A673 (cell line): ENCODE data around the gene ZNF408. TPM values are rescaled to one million over a fixed set of nuclear protein-coding genes. Genes with fewer than 3 reads are reported as not detected.

Experiments used
- BruUV-seq: library from RNA; stranded (reverse); fragments of 400-500 nt; replicated peaks from 2 replicates; lab custom pipeline; 2021; lab: Mats Ljungman, UMichigan
- CTCF ChIA-PET: fragments of 300-600 bp; sonication (Branson Sonifier 250); formaldehyde crosslinking; loops from one replicate; lab custom pipeline; 2022; ENCODE audit warnings: antibody characterized with exemption; lab: Charles Lee
- POLR2A ChIA-PET: fragments of 300-600 bp; sonication (Branson Sonifier 250); formaldehyde crosslinking; loops from one replicate; lab custom pipeline; 2022; ENCODE audit warnings: antibody characterized with exemption; ENCODE audit not compliant: low non-redundant PET; lab: Charles Lee
- DNase-seq: peaks from one replicate; pipeline ENCODE4 v3.0.0-alpha.2; 2015; ENCODE audit warnings: low spot score
- H3K27ac ChIP-seq: fragments of 200-600 bp; sonication (generic); 2 replicates; pipeline ENCODE4 v1.5.1; 2016; ENCODE audit warnings: mixed run types, low read depth, mild to moderate bottlenecking, mixed read lengths, antibody characterized with exemption, low read length; ENCODE audit not compliant: poor library complexity, severe bottlenecking
- H3K27me3 ChIP-seq: fragments of 200-600 bp; sonication (generic); replicated peaks from 2 replicates; pipeline ENCODE4 v1.6.1; 2017; ENCODE audit warnings: mixed run types, low read depth, mild to moderate bottlenecking, mixed read lengths, antibody characterized with exemption, low read length; ENCODE audit not compliant: insufficient read depth, poor library complexity
- H3K36me3 ChIP-seq: fragments of 200-600 bp; sonication (generic); 2 replicates; pipeline ENCODE4 v1.6.1; 2016; ENCODE audit warnings: mixed run types, mild to moderate bottlenecking, mixed read lengths, antibody characterized with exemption, low read length; ENCODE audit not compliant: insufficient read depth, poor library complexity, severe bottlenecking
- H3K4me1 ChIP-seq: fragments of 200-600 bp; sonication (generic); 2 replicates; pipeline ENCODE4 v1.6.1; 2017; ENCODE audit warnings: mixed run types, mild to moderate bottlenecking, mixed read lengths, antibody characterized with exemption, low read length; ENCODE audit not compliant: insufficient read depth, poor library complexity, severe bottlenecking
- H3K4me3 ChIP-seq: fragments of 200-600 bp; sonication (generic); 2 replicates; pipeline ENCODE4 v1.5.1; 2016; ENCODE audit warnings: low read depth, mixed run types, mild to moderate bottlenecking, mixed read lengths, low read length; ENCODE audit not compliant: poor library complexity, severe bottlenecking
- H3K9me3 ChIP-seq: fragments of 200-600 bp; sonication (generic); 2 replicates; pipeline ENCODE4 v1.6.1; 2016; ENCODE audit warnings: mixed run types, low read depth, mild to moderate bottlenecking, mixed read lengths, antibody characterized with exemption, low read length; ENCODE audit not compliant: poor library complexity, severe bottlenecking
- EZH2 ChIP-seq: fragments of 200-600 bp; sonication (generic); IDR thresholded peaks from 2 replicates; pipeline ENCODE4 v1.6.1; 2017; ENCODE audit warnings: borderline replicate concordance, low read depth, mild to moderate bottlenecking, mixed read lengths, antibody characterized with exemption, low read length; ENCODE audit not compliant: poor library complexity, severe bottlenecking
- intact Hi-C: fragments of 100-400 bp; cut with micrococcal nuclease; formaldehyde crosslinking; loops from one replicate; pipeline ENCODE4 v1.10.0; 2022; ENCODE audit not compliant: unreplicated experiment
- total RNA-seq: library from RNA; stranded (reverse); gene quantifications from 2 replicates; pipeline ENCODE4 v1.2.3, GENCODE V29; 2021
- TF ChIP-seq, protein P1 (sequence below): fragments of 300-800, 200-600 bp; sonication (generic); conservative IDR thresholded peaks from 2 replicates; pipeline ENCODE4 v1.5.1; 2017; ENCODE audit warnings: low read depth, mild to moderate bottlenecking, antibody characterized with exemption, low read length, moderate library complexity, mixed read lengths

The ZNF408 gene
- total RNA-seq, 1 experiment from 2014 or later = 40.1 TPM

DNA sequence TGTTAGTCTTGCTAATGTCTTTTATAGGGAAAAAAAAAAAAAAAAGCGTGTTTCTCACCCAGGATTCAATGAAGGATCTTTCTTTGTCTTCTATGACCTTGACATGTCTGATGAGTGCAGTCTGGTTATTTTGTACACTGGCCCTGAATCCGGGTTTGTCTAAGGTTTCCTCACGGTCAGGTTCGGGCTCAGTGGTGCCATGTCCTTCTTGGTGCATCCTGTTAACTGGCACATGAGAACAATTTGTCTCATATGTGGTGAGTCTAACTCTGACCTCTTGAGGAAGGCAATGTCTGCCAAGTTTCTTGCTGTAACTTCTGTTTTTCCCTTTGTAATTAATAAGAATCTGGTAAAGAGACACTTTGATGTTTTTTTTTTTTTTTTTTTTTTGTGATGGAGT, 30.7 kb downstream of the ZNF408 start:
- TF ChIP-seq EZH2 = no peak
- TF ChIP-seq, protein P1, sequence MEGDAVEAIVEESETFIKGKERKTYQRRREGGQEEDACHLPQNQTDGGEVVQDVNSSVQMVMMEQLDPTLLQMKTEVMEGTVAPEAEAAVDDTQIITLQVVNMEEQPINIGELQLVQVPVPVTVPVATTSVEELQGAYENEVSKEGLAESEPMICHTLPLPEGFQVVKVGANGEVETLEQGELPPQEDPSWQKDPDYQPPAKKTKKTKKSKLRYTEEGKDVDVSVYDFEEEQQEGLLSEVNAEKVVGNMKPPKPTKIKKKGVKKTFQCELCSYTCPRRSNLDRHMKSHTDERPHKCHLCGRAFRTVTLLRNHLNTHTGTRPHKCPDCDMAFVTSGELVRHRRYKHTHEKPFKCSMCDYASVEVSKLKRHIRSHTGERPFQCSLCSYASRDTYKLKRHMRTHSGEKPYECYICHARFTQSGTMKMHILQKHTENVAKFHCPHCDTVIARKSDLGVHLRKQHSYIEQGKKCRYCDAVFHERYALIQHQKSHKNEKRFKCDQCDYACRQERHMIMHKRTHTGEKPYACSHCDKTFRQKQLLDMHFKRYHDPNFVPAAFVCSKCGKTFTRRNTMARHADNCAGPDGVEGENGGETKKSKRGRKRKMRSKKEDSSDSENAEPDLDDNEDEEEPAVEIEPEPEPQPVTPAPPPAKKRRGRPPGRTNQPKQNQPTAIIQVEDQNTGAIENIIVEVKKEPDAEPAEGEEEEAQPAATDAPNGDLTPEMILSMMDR = no peak
- H3K9me3 ChIP-seq = no peaks in the 10 kb centered on the region
- no peaks in the 10 kb centered on the region for H3K36me3 ChIP-seq
- ChIA-PET POLR2A (no interaction called here), CTCF (no interaction called here)
- BruUV-seq = no TSS peak
- DNase-seq = no peak
- intact Hi-C loops = no loop called here
- H3K4me3 ChIP-seq = no peak overlapping the region
- H3K27me3 ChIP-seq = no peaks in the 10 kb centered on the region
- no peak overlapping the region for H3K27ac ChIP-seq
- no peaks in the 10 kb centered on the region for H3K4me1 ChIP-seq

DNA sequence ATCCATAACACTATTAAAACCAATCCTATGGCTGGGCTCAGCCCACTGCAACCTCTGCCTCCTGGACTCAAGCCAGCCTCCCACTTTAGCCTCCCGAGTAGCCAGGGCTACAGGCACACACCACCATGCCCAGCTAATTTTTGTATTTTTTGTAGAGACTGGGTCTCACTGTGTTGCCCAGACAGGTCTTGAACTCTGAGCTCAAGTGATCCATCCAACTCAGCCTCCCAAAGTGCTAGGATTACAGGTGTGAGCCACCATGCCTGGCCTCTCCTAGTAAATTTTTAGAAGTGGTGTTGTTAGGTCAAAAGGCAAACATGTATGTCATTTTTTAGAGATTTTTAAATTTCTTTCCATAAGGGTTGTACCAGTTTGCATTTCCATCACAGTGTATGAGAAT, 32.4 kb downstream of the ZNF408 start:
- CTCF ChIA-PET = no interaction called here
- Histone ChIP-seq H3K4me1 (no peaks in the 10 kb centered on the region), H3K9me3 (no peaks in the 10 kb centered on the region), H3K27me3 (no peaks in the 10 kb centered on the region), H3K36me3 (no peaks in the 10 kb centered on the region), H3K4me3 (no peak overlapping the region), H3K27ac (no peak overlapping the region)
- no peak for DNase-seq
- TF ChIP-seq, protein P1 = no peak
- no peak for TF ChIP-seq EZH2
- POLR2A ChIA-PET = no interaction called here
- intact Hi-C loops = no loop called here
- BruUV-seq = no TSS peak

DNA sequence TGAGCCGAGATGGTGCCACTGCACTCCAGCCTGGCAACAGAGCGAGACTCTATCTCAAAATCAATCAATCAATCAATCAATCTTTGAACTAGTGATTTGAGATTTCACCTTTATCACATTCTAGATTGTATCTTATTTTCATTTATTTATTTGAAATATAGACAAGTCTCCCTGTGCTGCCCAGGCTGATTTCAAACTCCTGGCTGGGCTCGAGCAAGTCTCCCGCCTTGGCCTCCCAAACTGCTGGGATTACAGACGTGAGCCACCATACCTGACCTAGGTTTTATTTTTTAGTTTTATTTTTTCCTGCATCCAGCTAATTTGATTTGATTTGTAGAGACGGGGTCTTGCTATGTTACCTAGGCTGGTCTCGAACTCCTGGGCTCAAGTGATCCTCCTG, 35.3 kb downstream of the ZNF408 start:
- Histone ChIP-seq H3K27me3 (no peaks in the 10 kb centered on the region), H3K4me1 (no peaks in the 10 kb centered on the region), H3K9me3 (no peaks in the 10 kb centered on the region), H3K4me3 (no peak overlapping the region), H3K36me3 (peaks cover 3% of the 10 kb centered on the region), H3K27ac (no peak overlapping the region)
- intact Hi-C loops = no loop called here
- POLR2A ChIA-PET = no interaction called here
- DNase-seq = no peak
- no peak for TF ChIP-seq EZH2
- TF ChIP-seq, protein P1 = no peak
- CTCF ChIA-PET = no interaction called here
- BruUV-seq = no TSS peak
